ENCODE results near the gene HMGCS2.

DNA sequence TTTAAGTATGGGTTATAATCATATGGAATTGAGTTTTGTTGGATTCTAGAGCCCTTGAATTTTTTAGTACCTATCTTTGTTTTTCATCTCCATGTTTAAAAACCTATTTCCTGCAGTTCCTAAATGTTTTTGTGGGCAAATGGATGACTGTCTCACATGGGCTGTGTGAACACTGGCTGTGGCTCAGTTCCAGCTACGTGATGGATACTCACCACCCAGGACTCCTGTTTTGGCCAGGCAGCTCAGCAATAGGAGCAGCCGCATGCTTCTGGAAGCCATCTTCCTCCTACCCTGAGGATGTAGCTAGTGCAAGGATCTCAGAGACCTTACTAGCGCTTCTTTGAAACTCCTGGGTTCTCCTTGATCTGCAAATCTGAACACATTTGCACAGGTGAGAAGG lies 39.8 kb upstream of the HMGCS2 start:
- TF ChIP-seq EP300 (IDR thresholded peaks at IDR 0.05) (no peak), MAZ (IDR thresholded peaks at IDR 0.05; ENCODE audit: borderline replicate concordance, low read depth, low read length) (no peak), PHF8 (IDR thresholded peaks at IDR 0.05; ENCODE audit: borderline replicate concordance, low read depth) (no peak), JUNB (IDR thresholded peaks at IDR 0.05) (no peak), SREBF2 (IDR thresholded peaks at IDR 0.05) (no peak), PBX3 (IDR thresholded peaks at IDR 0.05) (no peak), POLR2AphosphoS2 (conservative IDR thresholded peaks at IDR 0.05; ENCODE audit: low read length) (no peak), CEBPB (IDR thresholded peaks at IDR 0.05) (no peak), USF2 (IDR thresholded peaks at IDR 0.05) (no peak), GATA3 (IDR thresholded peaks at IDR 0.05; ENCODE audit: borderline replicate concordance) (no peak)
- TF ChIP-seq, protein P1, sequence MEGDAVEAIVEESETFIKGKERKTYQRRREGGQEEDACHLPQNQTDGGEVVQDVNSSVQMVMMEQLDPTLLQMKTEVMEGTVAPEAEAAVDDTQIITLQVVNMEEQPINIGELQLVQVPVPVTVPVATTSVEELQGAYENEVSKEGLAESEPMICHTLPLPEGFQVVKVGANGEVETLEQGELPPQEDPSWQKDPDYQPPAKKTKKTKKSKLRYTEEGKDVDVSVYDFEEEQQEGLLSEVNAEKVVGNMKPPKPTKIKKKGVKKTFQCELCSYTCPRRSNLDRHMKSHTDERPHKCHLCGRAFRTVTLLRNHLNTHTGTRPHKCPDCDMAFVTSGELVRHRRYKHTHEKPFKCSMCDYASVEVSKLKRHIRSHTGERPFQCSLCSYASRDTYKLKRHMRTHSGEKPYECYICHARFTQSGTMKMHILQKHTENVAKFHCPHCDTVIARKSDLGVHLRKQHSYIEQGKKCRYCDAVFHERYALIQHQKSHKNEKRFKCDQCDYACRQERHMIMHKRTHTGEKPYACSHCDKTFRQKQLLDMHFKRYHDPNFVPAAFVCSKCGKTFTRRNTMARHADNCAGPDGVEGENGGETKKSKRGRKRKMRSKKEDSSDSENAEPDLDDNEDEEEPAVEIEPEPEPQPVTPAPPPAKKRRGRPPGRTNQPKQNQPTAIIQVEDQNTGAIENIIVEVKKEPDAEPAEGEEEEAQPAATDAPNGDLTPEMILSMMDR (IDR thresholded peaks at IDR 0.05) = no peak
- TF ChIP-seq, protein P2, sequence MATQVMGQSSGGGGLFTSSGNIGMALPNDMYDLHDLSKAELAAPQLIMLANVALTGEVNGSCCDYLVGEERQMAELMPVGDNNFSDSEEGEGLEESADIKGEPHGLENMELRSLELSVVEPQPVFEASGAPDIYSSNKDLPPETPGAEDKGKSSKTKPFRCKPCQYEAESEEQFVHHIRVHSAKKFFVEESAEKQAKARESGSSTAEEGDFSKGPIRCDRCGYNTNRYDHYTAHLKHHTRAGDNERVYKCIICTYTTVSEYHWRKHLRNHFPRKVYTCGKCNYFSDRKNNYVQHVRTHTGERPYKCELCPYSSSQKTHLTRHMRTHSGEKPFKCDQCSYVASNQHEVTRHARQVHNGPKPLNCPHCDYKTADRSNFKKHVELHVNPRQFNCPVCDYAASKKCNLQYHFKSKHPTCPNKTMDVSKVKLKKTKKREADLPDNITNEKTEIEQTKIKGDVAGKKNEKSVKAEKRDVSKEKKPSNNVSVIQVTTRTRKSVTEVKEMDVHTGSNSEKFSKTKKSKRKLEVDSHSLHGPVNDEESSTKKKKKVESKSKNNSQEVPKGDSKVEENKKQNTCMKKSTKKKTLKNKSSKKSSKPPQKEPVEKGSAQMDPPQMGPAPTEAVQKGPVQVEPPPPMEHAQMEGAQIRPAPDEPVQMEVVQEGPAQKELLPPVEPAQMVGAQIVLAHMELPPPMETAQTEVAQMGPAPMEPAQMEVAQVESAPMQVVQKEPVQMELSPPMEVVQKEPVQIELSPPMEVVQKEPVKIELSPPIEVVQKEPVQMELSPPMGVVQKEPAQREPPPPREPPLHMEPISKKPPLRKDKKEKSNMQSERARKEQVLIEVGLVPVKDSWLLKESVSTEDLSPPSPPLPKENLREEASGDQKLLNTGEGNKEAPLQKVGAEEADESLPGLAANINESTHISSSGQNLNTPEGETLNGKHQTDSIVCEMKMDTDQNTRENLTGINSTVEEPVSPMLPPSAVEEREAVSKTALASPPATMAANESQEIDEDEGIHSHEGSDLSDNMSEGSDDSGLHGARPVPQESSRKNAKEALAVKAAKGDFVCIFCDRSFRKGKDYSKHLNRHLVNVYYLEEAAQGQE (IDR thresholded peaks at IDR 0.05) = no peak
- TF ChIP-seq, protein P3, sequence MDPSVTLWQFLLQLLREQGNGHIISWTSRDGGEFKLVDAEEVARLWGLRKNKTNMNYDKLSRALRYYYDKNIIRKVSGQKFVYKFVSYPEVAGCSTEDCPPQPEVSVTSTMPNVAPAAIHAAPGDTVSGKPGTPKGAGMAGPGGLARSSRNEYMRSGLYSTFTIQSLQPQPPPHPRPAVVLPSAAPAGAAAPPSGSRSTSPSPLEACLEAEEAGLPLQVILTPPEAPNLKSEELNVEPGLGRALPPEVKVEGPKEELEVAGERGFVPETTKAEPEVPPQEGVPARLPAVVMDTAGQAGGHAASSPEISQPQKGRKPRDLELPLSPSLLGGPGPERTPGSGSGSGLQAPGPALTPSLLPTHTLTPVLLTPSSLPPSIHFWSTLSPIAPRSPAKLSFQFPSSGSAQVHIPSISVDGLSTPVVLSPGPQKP (IDR thresholded peaks at IDR 0.05; ENCODE audit: low read depth, low read length) = no peak

All from A549 (cell line).